Upper lobe of left lung (tissue), 4 donors: ENCODE data around the gene MCM3.

Experiments used
- CTCF ChIP-seq, 6 experiments: fragments of 450-650 bp in 4 of 6; fragments of 200-600 bp in 2 of 6; sonication (generic) in 2 of 6; IDR thresholded peaks; one replicate each; pipeline ENCODE4 v1.5.1; 2016 to 2019; ENCODE audit warnings: antibody characterized with exemption in 6 of 6
- POLR2A ChIP-seq, 4 donors: fragments of 450-650 bp; IDR thresholded peaks; one replicate each; pipeline ENCODE4 v1.5.1; 2016 to 2017; ENCODE audit warnings: antibody characterized with exemption in 4 of 4, mild to moderate bottlenecking in 2 of 4

- no peak for TF ChIP-seq POLR2A (IDR thresholded peaks at IDR 0.05)
- TF ChIP-seq CTCF (IDR thresholded peaks at IDR 0.05), result no peak
Measured at GRCh38 chr6:52217761-52218160, 66.8 kb downstream of the MCM3 start.
